Renal pelvis (tissue), 12 donors: ENCODE data around the gene RALGDS. TPM values are rescaled to one million over a fixed set of nuclear protein-coding genes. Genes with fewer than 3 reads are reported as not detected.
A peak's percentile ranks its signal among the peaks of the same experiment; 100 is the strongest.
"Not testable (repeated sequence)": the region's sequence is repeated elsewhere in the genome, so short reads cannot be mapped to it uniquely, and the experiment has no call there.

ENCODE experiments used
- DNase-seq: peaks from one replicate; pipeline ENCODE4 v3.0.0-alpha.2; 2013
- long read RNA-seq, 16 experiments: transcript quantifications; one replicate each; lab custom pipeline, GENCODE V29; 2026
- polyA plus RNA-seq, 3 donors: library from polyadenylated mRNA; unstranded; fragments of 120-200 nt; gene quantifications; one replicate each; pipeline ENCODE4 v1.2.1, GENCODE V29; 2013; ENCODE audit not compliant: insufficient read length in 3 of 3

RALGDS gene
- polyA plus RNA-seq, result 10 to 100 TPM; 40.4 to 42.7 (median 41.5) TPM
- long read RNA-seq, donor 1, partial matches to known transcripts, result 0 of 4 reads
- long read RNA-seq, donor 1, other reads (novel, unspliced or antisense), result 0 of 4 reads
- long read RNA-seq, donor 2, partial matches to known transcripts, result 0 of 9 reads
- long read RNA-seq, donor 2, other reads (novel, unspliced or antisense), result 5 of 9 reads
- long read RNA-seq, donor 3, partial matches to known transcripts, result 0 of 7 reads
- long read RNA-seq, donor 3, other reads (novel, unspliced or antisense), result 0 of 7 reads
- long read RNA-seq, donor 4, partial matches to known transcripts, result 0 of 3 reads
- long read RNA-seq, donor 4, other reads (novel, unspliced or antisense), result 0 of 3 reads
- long read RNA-seq, donor 5, result 0 reads
- long read RNA-seq, donor 6, partial matches to known transcripts, result 0 of 1 reads
- long read RNA-seq, donor 6, other reads (novel, unspliced or antisense), result 0 of 1 reads
- long read RNA-seq, donor 7, partial matches to known transcripts, result 0 of 5 reads
- long read RNA-seq, donor 7, other reads (novel, unspliced or antisense), result 0 of 5 reads
- long read RNA-seq, donor 8, partial matches to known transcripts, result 0 of 2 reads
- long read RNA-seq, donor 8, other reads (novel, unspliced or antisense), result 0 of 2 reads
- long read RNA-seq, donor 9, partial matches to known transcripts, result 0 of 7 reads
- long read RNA-seq, donor 9, other reads (novel, unspliced or antisense), result 0 of 7 reads
- long read RNA-seq, donor 10, partial matches to known transcripts, result 0 of 4 reads
- long read RNA-seq, donor 10, other reads (novel, unspliced or antisense), result 0 of 4 reads
- long read RNA-seq, donor 11, partial matches to known transcripts, result 0 of 6 reads
- long read RNA-seq, donor 11, other reads (novel, unspliced or antisense), result 0 of 6 reads
- long read RNA-seq, donor 12, partial matches to known transcripts, result 0 of 8 reads
- long read RNA-seq, donor 12, other reads (novel, unspliced or antisense), result 0 of 8 reads
- long read RNA-seq, donor 13, partial matches to known transcripts, result 0 of 1 reads
- long read RNA-seq, donor 13, other reads (novel, unspliced or antisense), result 0 of 1 reads
- long read RNA-seq, donor 14, result 0 reads
- long read RNA-seq, donor 15, full-length matches to known transcripts, result 10 of 10 reads
- long read RNA-seq, donor 15, partial matches to known transcripts, result 0 of 10 reads
- long read RNA-seq, donor 15, other reads (novel, unspliced or antisense), result 0 of 10 reads
- long read RNA-seq, donor 16, partial matches to known transcripts, result 0 of 4 reads
- long read RNA-seq, donor 16, other reads (novel, unspliced or antisense), result 0 of 4 reads

DNA sequence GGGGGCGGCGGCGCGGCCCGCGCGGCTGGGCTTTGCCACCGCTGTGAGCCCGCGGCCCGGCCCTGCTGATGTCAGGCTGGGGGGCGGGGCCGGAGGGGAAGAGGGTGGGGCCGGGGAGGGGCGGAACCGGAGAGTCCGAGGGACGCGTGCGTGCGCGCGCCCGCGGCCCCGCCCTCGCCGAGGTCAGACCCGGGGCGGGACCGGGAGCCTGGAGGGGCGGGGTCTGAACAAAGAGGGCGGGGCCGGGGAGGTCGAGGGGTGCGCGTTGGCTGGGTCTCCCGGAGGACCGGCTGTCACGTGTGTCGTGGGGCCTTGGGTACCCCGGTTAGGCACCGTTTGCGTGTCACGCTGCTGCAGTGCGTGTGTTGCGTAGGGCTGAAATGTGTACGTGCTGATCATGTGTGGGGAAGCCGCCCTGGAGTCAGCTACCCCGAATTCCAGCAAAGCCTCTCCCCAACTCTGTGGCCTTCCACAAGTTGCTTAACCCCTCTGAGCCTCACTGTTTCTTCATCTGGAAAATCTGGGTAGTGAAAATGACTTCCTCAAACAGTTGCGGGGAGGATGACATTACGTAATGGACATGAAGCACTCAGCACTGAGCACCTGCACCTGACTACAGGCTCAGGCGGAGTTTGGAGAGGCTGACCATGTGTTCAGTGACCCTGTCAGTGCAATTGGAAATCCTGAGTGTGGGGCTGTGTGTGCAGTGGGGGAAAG is at the start of gene RALGDS:
Gene RALGDS, minus strand, starts transcription at position 43 of the 717 bp plus-strand sequence. CDS start 86 bp downstream, outside the sequence.
- DNase-seq, result peak; percentile 83

DNA sequence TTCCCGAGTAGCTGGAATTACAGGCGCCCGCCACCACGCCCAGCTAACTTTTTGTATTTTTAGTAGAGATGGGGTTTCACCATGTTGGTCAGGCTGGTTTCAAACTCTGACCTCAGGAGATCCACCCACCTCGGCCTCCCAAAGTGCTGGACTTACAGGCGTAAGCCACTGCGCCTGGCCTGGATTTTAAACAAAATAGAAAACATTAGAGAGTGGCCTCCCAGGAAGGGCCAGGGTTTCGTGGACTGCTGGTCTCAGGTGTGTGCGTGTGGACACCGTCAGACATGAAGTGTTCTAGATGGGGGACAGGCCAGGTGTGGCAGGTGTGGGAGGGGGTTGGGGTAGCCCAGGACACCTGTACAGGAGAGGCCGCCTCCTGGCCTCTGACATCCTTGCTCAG is 49.7 kb upstream of the RALGDS start:
- DNase-seq, result no peak

DNA sequence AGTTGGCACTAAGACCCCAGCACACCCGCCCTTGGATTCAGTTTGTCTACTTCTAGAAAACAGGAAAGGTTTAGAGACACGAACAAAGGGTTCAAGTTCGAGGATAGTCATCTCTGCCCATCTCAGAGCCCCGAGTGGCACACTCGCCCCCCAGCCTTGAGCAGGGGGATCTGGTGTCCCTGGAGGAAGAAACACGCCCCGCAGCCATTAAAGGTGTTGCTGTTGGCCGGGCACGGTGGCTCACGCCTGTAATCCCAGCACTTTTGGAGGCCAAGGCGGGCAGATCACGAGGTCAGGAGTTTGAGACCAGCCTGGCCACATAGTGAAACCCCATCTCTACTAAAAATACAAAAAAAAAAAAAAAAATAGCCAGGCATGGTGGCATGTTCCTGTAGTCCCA is 48.6 kb upstream of the RALGDS start:
- not testable (repeated sequence) for DNase-seq

DNA sequence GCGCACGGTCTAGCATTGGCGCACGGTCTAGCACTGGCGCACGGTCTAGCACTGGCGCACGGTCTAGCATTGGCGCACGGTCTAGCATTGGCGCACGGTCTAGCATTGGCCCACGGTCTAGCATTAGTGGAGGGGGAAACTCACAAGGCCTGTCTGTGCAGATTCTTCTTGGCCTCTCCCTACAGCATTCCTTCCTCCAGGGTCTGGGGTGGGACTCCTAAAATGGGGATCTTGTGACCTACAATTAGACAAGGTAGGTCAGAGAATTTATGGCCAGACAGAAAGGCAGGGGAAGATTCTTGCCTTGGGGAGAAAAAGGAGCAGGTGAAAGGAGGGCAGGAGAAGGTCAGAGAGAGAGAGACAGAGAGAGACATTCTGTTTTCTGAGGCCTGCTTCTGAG is 48.1 kb upstream of the RALGDS start:
- no peak for DNase-seq

DNA sequence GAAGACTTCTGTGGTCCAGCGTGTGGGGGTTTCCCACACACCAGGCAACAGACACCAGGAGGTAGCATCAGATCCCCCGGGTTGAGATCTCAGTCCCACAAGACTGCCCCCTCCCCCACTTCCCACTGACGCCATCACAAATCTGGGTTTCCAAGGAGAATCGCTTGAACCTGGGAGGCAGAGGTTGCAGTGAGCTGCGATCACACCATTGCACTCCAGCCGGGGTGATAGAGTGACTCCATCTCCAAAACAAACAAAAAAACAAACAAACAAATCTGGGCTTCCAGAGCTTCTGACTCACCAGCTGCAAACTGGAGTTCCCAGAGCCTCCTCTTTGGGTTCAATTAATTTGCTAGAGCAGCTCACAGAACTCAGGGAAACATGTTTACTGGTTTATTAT is 47.4 kb upstream of the RALGDS start:
- no peak for DNase-seq

DNA sequence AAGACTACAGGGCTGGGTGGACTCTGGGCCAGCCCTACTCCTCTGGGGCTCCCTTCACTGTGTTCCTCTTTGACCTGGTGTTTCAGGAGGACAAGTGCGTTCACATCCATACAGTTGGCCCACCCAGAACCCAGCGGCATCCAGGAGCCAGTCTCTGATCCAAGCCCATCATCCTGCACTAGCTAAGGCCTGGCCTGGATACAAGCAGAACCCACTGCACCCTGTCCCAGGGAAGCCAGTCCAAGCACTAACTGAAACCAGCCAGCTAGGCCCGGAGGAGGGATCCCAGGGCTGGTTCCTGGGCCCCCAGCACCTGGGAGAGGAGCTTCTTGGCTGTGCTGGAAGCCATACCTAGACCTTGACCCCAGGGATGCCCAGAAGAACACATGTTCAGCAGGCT is 46.7 kb upstream of the RALGDS start:
- DNase-seq, result no peak

DNA sequence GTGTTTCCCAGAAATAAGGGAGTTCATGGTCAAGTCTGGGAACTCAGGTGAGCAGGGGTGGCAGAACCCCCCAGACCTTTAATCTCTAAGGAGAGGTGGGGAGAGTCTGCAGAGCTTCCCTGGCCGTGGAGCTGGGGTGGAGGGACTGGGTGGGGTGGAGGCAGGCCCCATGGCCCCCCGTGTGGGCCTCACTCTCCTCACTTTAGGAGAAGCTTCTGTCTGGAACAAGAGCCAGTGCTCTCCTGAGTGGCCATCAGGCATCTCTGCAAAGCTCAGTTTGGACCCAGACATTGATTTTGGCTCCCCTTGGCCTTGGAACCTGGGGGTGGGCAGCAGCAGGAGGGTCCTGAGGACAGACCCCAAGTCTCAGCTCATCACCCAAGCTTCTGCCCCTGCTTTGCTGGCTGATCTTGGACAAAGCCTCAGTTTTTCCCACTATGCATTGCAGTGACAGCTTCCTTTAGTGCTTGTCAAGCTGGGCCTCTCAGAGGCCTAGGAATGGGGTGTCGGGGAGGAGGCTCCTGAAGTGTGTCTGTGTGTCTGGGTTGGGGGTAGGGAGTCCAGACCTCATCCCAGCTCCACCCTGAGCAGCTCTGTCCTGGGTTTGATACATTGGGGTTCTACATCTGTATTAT is 46.2 kb upstream of the RALGDS start:
- DNase-seq, result no peak

DNA sequence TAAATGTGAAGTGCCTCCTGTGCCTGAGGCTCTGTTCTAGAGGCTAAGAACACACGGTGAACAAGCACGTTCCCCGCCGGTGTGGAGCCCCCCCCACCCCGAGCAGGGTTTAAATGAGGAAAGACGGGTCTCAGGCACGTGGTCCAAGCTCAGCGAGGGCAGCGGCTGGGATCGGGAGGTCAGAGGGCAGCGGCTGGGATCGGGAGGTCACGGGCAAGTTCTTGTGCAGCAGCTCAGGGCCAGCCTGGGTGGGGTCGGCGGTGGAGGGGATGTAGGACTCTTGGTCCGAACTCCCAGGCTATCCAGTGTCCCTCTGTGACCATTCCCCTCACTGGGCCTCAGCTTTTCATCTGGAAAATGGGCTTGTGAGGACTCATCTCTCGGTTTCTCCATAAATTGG is 45.4 kb upstream of the RALGDS start:
- DNase-seq, result no peak

DNA sequence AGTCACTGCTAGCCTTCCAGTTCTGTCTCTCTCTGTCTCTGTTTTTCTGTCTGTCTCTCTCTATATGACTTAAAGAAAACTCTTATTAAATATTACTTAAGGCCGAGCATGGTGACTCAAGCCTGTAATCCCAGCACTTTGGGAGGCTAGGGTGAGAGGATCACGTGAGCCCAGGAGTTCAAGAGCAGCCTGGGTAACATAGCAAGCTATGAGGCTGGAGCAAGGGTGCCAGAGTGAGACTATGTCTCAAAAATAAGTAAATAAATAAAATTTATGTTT is 44.4 kb upstream of the RALGDS start:
- no peak for DNase-seq

DNA sequence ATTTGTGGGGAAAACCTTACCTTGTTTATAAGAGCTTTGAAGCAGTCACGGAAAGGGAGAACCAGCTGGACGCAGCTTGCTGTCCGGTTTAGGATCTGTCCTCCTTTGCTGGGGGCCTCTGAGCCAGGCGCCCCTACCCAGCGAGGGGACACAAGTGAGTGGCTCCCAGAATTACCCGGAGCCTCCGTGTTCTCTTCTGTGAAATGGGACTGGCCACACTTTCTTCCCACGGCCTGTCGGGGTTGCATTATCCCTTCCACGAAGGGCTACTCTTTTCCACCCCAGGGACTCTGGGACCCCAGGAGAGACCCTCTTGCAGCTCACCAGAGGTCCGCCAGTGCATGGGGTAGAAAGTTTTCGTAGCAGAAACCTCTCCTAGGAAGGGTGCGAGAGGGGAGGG is 43.2 kb upstream of the RALGDS start:
- no peak for DNase-seq

DNA sequence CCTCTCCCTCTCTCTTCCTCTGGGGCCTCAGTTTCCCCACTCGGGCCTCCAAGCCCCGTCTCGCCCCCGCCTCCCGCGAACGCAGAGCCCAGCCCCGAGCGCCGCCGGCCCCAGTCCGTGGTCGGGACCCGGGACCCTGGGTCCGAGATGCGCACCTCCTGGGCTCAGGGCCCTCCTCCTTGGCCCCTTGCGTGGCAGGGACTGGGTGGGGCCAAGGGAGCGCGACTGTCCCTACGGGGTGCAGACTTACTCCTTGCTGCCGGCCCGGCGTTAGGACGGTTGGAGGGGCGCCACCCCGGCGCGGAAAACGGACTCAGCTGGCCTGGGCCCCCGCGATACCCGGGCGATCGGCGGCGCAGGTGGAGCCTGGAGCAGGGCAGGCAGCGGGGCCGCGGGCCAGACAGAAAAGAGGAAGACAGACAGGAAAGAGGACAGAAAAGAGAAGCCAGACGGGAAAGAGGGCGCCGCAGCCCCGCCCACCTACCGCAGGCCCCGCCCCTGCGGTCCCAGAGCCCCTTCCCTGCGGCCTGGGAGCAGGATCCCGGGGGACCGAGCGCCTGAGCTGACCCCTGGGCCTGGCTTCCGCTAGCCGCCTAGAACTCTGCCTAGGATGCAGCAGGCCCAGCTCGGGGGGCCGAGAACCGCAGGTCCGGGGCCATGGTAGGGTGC is 42.6 kb upstream of the RALGDS start, which contains the start of gene GBGT1:
Gene GBGT1, minus strand, starts transcription at position 411 of the 669 bp plus-strand sequence. CDS start 1,502 bp downstream, outside the sequence.
- DNase-seq, result no peak

DNA sequence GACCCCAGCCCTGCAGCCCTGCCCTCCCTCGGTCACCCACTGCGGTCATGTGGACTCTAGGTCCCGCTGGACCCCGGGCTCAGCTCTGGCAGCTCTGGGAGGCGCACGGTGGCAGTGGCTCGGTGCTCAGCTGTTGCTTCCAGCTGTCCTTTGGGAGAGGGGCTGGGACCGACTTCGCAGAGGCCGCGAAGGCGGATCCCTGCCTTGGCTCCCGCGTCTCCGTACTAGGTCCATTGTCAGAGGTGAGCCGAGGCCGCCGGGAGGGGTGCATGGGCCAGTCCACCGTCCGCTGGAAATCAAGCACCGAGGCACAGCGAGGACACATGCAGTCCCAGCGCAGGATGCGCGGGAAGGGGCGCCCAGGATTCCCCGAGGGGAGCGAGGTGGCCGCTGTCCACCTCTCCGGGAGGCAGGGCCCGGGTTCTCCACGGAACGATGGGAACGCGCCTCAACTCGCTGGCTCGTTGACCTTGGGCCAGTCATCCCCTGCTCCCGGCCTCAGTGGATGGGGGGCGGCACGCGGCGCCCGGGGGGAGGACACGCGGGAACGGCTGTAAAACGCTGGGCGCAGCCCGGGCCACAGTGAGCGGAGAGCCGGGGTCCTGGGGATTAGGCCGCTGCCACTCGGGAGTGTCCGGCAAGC is 41.9 kb upstream of the RALGDS start:
- DNase-seq, result no peak

DNA sequence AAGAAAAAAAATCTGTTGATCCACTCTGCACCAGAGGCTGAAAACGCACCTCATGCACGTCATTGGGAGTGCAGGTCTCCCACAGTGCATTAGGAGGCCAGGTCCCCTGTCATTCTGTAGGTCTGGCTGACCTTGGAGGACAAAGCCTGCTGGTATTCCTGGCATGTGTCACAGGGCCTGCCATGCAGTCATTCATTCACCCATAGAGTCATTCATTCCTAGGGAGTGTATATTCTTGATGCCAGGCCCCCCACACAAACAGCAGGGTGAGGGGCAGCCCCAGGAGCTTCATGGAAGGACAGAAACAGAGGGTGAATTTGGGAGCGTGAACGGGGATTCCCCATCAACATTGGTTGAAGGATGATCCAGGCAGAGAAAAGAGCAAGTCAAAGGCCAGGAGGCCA is 40.5 kb upstream of the RALGDS start:
- no peak for DNase-seq

DNA sequence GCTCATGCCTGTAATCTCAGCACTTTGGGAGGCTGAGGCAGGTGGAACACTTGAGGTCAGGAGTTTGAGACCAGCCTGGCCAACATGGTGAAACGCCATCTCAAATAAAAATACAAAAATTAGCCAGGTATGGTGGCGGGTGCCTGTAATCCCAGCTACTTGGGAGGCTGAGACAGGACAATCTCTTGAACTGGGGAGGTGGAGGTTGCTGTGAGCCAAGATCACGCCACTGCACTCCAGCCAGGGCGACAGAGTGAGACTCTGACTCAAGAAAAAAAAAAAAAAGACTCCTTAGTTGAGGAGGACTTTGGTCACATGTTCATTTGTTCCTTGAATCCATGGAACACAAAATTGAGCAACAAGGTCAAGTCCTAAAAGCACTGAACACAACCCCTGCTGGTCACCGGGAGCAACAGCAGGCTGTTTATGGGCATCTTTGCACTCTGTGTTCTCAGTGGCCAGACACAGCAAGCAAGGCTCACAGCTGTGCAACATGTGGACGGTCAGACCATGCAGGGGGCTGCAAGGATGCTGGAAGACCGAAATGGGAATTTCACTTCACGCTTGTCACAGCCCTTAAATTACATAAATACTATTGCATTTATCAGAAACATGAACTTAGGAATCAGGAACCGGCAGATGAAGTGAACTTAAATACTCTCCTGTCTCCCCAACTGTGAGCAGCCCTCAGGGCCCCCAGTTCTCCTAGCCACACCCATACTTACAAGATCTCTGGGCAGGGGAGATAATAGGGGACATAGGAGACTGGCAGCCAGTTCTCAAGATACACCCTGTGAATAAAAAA is 39.9 kb upstream of the RALGDS start:
- no peak for DNase-seq

DNA sequence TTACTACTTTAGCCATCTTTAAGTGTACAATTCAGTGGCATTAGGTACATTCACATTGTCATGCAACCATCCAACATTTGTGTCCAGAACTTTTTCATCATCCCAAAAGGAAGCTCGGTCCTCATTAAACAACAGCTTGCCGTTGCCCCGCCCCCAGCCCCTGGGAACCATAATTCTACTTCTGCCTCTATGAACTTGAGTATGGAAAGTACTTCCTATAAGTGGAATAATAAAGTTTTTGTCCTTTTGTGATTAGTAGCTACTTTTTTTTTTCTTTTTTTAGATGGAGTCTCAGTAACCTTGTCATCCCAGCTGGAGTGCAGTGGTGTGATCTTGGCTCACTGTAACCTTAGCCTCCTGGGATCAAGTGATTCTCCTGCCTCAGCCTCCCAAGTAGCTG is 37.7 kb upstream of the RALGDS start:
- no peak for DNase-seq

DNA sequence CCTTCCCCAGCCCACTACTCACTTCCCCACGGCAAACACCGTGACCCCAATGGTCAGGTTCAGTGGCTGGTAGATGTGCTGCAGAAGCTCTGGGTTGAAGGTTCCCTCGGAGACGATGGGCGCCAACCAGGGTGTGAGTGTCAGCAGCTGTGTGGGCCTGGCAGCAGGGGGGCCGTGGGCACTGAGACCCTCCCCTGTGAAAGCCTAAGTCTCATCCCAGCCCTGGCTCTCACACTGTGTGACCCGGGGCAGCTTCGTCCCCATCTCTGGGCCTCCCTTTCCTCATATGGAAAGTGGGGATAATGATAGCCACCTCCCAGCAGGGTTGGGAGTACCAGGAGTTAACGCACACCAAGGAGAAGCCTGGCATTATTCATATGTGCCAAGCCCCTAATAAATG is 34.1 kb upstream of the RALGDS start:
- no peak for DNase-seq

DNA sequence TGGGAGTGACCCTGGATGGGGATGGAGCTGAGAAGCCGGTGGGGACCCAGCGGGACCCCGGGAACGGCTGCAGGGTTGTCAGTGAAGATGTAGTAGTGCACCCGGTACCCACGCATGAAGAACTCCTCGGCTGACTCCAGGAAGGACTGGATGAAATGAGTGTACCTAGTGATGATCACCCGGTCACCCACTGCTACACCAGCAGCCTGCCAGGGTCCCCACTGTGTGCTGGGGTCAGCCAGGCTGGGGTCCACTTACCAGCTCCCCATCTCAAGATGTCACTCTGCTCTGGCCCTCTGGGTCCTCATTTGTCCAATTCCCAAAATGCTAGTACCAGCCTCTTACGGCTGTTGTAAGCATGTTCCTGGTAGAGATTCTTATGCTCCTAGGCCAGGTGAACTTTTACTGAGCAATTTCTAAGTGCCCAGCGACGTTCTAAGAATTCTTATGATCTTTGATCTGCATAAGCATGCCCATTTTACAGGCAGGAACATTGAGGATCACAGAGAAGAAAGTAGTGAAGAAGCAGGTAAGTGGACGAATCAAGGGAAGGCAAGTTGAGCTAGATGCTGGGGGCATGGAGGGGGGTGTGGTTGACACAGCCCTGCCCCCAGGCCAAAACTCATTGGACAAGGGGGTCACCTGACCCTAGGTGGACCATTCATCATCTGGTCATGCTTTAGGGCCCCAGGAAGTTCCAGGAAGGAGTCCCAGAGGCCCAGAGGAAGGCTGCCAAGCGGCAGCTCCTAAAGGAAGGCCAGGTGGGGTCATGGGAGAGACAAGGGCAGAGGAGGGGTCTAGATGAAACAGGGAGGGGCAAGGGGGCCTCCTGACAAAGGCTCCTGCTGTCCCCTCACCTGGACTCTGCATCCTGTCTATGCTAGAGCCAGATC is 33.3 kb upstream of the RALGDS start:
- no peak for DNase-seq
